NCI-H748 (cell line): ENCODE measurements around the gene SPECC1.
A peak's percentile ranks its signal among the peaks of the same experiment; 100 is the strongest.
"Not testable (repeated sequence)": the region's sequence is repeated elsewhere in the genome, so short reads cannot be mapped to it uniquely, and the experiment has no call there.

Experiments used
- DNase-seq: peaks from one replicate; lab custom pipeline; 2025; ENCODE audit not compliant: unreplicated experiment; lab: John Stamatoyannopoulos, UW

SPECC1 gene

DNA sequence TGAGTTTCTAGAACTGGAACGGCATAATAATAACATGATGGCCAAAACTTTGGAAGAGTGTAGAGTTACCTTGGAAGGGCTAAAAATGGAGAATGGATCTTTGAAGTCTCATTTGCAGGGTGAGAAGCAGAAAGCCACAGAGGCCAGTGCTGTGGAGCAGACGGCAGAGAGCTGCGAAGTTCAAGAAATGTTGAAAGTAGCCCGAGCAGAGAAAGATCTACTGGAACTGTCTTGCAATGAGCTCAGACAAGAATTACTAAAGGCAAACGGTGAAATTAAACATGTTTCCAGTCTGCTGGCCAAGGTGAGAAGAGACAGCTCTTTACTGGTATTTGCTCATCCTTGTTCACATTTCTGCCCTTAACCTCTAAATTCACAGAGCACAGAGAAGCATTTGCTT lies 196.4 kb downstream of the SPECC1 start:
- DNase-seq: no peak

DNA sequence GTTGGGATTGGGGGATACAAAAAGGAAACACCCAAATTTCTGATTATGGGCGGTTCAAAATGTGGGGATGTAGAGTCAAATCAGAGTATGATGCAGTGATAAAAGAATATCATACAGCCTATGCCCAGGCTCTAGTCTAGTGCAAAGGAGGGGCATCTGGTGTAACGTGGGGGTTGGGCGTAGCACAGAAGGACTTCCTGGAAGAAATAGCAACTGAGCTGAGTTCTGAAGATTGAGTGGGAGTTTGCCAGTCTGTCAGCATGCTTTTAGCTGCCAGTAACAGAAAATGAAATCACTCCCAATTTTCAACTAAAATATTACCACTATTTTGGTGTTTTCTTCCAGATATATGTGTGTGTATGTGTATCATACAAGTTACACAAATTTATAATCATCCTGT lies 196.9 kb downstream of the SPECC1 start:
- DNase-seq: no peak

DNA sequence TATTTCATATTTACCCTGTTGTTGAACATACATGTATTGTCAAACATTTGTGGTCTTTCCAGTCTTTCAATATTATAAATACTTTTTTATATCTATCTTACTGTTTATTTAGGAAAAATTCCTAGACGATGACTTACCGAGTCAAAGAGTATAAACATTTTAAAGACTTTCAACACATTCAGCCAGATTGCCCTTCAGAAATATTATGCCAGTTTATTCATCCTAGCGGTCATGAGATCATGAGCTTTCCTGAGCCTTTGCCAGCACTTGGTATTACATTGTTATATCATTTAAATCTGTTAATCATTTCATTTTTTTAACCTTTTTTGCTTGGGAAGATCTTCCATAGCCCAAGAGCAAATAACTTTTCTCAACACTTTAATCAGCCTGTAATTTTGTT lies 197.4 kb downstream of the SPECC1 start:
- no peak for DNase-seq

DNA sequence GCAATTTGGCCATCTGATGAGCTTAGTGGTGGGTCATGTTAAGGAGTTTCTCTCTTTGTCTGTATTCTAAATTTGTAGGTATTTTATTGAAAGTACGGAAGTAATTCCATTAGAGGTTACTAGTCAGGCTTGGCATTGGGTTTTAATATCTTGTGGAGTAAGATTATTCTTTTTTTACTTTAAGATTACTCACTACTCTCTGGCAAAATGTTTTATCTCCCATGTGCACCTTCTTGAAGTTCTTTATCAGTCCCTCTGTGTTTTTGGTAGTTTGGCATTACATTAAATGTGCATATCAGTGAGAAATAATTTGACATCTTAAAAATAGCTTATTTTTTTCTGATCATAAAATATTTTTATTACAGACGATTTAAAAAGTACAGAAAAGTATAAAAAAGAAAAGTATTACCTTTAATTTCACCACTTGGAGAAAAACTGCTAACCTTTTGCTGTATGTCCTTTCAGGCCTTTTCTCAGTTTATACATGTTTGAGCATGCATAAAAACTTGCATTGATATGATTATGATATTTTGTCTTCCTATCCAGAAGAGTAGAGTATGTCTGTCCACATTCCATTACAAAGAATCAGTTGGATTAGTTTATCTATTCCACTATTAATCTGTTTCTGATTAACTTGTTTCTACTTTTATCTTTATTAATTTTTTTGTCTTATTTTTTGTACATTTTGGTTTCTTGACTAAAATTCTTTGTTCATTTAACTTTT lies 198.3 kb downstream of the SPECC1 start:
- DNase-seq: no peak

DNA sequence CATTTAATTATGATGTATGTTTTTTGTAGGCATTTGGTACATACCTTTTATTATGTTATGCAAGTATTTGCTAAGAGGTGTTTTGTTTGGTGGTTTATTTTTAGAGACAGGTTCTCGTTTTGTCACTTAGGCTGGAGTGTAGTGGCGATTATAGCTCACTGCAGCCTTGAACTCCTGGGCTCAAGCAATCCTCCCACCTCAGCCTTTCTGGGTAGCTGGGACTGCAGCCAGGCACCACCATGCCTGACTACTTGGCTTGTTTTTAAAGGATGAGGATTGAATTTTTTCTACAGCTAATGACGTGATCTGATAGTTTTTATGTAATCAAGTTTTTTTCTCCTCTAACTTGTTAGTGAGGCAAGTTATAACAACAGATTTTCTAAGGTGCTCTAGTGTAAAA lies 199.6 kb downstream of the SPECC1 start:
- DNase-seq: no peak

DNA sequence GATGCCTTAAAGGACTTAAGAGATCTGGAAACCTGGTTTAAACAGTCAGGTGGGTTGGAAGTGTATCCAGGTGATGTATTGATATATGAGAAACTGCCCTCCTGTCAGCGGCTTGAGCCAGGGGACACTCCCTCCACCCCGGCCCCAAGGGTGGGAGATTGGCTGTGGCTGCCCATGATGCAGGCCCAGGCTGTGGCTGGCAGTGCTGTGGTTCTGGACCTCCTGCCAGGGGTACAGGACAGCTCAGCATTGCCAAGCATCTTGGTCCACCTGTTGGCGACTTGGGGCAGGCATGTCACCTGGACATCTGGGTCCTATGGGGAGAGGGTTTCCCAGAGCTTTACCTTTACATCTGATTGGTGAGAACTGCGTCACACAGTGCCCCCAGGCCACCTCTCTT lies 201.0 kb downstream of the SPECC1 start:
- DNase-seq: no peak

DNA sequence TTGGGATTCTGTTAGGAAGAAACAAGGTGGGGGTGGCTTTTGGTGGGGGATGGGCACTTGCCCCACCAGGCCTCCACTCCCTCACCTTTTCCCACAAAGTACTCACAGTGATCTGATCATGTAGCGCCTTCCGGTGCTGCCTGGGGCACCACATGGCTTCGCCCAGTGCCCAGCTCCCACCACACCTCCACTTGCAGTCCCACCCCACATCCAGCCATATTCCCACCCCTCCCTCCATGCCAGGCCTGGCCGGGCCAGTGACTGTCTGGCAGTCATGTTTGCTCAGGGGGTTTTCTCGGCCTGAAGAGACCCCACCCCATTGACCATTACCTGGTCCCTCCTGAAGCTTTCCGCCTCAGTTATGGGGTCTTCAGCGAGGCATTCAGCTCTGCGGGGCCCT lies 201.5 kb downstream of the SPECC1 start:
- no peak for DNase-seq

DNA sequence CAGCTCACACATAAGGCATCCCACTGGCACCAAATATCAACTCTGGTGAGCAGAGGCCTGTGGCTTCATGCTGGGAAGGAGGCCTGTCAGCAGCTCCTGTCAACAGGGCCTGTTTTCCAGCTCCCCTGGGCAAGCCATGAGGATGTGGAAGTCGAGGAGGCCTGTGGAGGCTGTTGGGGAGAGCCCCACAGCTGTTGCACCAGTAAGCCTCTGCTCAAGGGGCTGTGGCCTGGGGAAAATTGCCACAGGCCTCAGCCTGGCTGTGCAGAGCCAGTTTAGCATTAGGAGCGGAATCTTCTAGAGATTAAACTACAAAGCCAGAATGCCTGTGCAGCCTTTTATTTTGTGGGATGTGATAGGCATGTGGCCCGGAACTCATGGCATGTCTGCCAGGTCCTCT lies 202.1 kb downstream of the SPECC1 start:
- no peak for DNase-seq

DNA sequence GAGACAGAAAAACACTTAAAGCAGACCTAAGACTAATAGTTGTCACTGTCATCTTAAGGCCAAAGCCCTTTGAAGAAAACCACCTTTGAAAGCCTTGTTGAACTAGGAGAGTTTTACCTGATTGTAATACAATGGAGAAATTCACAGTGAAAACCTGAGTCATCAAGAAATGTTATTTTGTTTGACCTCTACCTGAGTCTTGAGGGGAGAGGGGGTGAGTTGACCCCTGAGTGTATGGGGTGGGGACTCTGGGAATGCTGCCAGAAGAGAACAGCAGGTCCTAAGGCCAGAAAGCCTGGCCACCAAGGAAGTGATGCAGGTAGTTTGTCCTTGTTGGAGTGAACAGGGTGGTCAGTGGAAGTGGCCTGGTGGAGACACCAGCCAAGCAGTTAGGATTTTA lies 204.3 kb downstream of the SPECC1 start:
- no peak for DNase-seq

DNA sequence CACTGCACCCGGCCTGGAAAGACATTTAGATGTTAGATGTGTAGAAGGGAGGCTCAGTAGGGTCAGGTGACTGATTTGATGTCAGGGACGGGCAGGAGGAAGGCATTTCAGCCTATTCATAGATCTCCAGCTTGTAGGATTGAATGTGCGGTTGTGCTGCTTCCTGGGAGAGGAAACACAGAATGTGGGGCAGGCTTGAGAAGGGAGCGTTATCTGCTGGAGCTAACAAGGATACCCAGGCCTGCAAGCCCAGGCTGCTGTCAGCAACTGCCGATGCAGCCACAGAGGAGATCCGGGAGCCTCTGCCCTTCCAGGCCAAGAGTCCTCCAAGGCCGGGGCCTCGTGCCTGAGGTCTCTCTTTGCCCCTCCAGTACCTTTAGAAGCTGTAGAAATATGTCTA lies 205.6 kb downstream of the SPECC1 start:
- no peak for DNase-seq

DNA sequence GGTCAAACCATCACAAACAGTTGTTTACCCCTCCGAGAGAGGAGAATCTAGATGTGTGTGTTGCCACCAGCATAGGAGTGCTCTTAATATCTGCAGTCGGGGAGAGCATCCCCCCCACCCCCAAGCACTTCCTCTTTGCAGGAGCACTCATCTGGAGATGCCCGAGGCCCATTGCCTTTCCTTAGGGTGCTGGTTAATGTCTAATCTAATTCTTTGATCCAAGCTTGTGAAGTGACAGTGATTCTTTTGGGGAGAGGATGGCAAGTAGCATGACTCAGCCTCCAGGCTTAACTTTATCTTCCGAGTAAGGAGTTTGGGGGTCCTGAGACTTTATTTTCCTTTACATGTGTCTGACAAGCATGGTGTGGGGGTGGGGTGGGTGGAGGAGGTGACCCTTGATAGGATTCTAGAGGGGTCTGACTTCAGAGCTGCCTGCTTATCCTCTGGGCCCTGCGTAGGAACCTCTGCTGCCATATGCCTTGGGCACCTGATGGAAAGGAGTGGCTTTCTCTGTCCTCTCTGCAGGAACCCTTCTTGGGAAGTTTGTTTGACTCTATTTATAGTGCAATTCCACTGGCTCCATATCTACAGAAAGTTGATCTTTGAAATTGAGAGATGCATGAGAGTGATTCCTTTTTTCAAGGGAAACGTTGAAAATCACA lies 207.1 kb downstream of the SPECC1 start:
- no peak for DNase-seq

DNA sequence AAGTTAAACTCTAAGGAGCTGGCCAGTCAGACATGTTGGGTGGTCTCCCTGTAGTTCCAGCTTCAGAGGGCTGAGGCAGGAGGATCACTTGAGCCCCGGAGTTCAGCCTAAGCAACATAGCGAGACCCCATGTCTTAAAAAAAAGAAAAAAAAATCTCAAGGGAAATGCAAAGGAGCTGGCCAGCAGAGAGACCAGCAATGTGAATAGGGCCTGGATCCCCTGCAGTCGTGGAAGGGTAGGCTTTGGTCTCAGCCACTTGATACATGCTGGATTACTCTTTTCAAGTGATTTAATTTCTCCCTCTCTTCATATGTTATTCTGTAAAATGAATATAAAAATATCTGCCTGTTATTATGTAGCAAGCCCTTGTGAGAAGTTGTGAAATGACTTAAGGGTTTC lies 207.7 kb downstream of the SPECC1 start:
- DNase-seq: no peak

DNA sequence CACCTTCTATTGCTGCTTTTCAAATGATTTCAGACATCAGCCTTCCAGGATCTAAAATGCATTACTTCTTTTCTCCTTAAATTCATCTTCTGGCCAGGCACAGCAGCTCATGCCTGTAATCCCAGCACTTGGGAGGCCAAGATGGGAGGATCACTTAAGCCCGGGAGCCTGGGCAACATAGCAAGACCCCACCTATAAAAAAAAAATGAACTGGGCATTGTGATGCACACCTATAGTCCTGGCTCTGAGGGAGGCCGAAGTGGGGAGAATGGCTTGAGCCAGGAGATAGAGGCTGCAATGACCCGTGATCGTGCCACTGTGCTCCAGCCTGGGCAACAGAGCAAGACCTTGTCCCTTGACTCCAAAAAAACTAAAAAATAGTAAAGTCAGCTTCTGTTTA lies 208.5 kb downstream of the SPECC1 start:
- DNase-seq: no peak

DNA sequence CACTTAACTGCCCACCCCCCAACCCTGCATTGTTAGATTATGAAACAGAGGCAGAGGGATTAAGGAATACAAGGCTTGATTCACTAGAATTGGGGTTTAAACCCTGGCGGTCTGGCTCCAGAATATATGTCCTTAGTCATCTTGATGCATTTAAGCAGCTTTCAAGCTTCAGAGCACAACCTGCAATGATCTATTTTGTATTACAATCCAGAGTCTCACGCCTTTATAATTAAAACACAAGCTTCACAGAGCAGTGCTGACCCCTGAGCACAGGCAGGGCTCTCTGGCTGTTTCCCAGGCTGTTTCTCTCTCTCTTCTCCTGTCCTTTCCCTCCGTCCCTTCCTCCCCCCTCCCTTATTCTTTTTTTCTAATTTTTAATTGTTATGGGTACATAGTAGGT lies 209.1 kb downstream of the SPECC1 start:
- DNase-seq: no peak

DNA sequence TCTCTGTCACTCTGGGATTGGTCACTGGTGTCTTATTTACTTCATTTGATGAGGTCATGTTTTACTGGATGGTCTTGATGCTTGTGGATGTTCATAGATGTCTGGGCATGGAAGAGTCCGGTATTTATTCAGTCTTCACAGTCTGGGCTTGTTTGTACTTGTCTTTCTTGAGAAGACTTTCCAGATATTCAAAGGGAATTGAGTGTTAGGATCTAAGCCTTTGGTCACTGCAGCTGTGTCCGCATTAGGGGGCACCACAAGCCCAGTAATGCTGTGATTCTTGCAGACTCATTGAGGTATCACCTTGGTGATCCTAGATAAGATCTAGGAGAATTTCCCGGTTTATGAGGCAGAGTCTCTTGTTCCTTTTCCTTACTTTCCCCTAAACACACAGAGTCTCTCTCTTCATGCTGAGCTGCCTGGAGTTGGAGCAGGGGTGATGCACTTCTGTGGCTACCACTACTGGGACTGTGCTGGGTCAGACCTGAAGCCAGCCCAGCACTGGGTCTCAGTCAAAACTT lies 214.7 kb downstream of the SPECC1 start:
- DNase-seq: no peak

DNA sequence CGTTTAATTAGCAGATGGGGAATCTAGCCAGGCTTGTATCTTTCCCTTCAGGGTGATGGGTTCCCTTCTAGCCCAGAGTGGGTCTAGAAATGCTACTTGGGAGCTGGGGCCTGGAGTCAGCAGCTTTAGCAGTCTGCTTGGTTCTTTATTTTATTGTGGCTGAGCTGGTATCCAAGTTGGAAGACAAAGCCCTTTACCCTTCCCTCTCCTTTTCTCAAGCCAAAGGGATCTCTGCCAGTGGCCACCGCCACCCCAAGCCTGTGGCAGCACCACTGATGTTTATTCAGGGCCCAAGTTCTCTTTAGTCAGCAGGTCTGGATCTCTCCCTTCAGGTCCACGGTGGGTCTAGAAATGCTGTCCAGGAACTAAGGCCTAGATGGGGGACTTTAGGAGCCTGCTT lies 215.2 kb downstream of the SPECC1 start:
- DNase-seq: no peak

DNA sequence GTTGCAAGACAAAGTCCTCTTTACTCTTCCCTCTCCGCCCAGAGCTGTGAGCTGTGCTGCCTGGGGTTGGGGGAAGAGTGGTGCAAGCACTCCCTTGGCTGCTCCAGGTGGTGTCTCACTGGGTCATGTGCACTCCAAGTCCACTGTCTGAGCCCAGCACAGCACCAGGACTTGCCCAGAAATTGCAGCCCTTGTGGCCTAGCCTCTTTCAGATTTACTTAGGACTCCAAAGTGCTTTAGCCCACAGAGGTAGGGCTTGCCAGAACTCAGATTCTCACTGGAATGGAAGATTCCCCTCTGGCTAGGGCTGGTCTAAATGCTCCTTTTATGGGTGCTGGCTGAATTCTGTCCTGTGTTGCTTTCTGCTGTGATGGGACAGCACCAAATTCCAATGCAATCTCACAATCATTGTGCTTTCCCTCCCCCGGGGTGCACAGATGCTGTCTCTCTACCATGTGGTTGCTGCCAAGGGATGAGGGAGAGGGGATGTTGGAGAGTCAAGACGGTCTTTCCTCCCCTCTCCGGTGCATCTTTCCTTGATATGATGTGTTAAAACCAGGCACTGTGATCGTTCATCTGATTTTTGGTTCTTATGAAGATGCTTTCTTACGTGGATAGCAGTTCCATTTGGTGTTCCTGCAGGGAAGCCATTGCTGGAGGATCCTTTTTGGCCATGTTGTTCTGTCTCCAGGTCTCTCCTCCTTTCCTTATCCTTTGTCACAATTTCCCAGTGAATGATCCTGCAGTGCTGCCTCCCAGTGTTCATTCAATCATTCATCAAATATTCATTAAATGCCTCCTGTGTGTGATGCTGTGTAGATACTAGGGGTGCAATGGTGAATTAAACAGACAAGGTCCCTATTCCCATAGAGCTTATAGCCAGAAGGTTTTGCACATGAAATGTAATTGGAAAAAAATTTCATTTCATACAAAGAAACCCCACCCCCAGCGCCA lies 216.3 kb downstream of the SPECC1 start:
- peak; percentile 25 for DNase-seq

DNA sequence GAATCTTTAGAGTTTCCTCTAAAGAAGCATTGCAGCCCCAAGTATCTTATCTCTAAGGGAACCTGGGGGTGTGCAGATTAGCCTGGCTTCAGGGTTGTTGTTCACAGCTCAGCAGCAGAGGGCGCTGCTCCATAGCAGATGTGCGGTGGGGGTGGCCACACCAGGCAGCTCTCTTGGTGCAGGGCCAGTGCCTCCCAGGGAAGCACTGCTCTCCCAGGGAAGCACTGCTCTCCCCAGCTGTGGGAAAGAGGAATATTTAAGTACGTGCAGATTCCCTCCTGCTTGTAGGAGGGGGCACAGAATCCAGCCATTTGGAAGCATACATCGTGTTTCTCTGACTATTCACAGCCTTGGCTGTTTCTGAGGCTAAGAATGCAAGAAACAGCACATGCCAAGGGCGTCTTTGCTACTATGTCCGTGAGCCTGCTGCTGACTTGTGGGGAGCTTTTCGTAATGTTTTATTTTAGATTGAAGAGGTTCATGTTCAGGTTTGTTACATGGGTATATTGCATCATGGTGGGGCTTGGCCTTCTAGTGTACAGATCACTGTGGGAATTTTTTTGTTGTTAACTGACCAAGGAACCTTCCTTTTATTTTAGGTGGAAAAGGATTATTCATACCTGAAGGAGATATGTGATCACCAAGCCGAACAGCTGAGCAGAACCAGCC lies 217.8 kb downstream of the SPECC1 start:
- peak; percentile 84 for DNase-seq

DNA sequence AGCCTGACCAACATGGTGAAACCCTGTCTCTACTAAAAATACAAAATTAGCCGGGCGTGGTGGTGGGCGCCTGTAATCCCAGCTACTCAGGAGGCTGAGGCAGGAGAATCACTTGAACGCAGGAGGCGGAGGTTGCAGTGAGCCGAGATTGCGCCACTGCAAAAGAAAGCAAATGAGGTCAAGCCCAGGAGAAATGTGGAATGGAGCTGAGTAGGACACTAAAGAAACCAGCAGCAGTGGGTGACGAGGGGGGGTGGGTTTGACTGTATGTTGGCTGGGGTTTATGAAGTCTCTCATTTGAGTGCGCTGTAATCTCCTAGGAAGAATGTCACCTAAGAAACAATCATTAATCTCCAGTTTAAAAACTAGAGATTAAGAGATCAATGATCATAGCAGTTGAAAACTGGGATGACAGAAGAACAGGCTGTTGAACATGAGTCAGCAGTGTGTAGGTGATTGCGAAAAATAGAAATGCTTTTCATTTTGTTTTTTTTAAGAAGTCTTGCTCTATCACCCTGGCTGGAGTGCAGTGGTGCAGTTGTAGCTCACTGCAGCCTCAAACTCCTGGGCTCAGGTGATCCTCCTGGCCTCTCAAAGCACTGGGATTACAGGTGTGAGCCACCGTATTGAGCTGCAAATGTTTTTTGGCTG lies 218.7 kb downstream of the SPECC1 start:
- not testable (repeated sequence) for DNase-seq

DNA sequence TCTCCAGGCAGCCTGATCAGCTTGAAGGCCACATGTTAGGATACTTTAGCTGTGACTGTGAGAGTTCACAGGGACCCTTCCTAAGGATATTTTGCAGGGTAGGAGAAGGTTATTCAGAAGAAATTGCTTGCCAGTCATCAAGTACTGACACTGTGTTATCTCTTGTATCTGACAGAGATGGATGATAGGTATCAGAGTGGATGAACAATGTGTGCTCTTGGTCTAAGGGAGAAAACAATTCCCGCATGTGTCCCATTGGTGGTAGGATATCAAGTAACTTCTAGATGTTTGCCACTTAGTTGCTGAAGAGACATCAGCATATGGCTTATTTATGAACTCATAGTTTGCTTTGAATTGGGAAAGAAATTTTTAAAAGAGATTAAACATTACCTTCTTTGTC lies 219.3 kb downstream of the SPECC1 start:
- DNase-seq: no peak

DNA sequence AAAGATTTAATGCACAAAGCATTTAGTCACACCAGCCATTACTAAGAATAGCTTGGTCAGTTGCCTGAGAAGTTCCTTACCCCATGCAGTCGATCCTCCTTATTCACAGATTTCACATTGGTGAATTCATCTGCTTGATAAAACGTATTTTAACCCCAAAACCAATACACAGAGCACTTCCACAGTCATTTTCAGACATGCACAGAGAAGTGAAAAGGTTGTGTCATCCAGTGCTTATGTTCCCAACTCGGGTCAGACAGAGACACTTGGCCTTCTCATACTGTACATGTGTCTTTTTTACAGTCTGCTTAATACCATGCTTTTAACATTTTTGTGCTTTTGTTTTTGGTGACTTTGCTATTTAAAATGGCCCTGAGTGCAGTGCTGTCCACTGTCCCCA lies 219.7 kb downstream of the SPECC1 start:
- DNase-seq: no peak
